NCI-H1436 (cell line): Measurements from ENCODE around the gene BAHCC1.

Experiments used
- DNase-seq: peaks from one replicate; lab custom pipeline; 2025; lab: John Stamatoyannopoulos, UW

Gene BAHCC1

DNA sequence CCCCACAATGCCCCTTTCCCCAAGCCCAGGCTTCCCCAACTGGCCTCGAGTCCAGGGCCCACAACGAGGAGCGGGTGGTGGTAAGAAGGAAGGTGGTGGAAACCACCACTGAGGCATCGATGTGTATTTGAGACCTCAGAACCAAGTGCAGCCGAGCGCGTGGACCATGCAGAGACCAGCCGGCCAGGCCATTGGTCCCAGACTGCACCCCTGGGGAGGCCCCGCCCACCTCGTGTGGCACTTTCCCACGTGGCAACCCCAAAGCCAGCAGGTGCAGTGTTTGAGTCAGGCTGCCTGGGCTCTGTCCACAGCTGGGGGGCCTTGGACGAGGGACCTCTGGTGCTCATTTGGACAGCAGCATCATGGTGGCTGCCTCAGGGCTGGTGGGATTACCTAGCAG lies 28.1 kb upstream of the BAHCC1 start:
- no peak for DNase-seq

DNA sequence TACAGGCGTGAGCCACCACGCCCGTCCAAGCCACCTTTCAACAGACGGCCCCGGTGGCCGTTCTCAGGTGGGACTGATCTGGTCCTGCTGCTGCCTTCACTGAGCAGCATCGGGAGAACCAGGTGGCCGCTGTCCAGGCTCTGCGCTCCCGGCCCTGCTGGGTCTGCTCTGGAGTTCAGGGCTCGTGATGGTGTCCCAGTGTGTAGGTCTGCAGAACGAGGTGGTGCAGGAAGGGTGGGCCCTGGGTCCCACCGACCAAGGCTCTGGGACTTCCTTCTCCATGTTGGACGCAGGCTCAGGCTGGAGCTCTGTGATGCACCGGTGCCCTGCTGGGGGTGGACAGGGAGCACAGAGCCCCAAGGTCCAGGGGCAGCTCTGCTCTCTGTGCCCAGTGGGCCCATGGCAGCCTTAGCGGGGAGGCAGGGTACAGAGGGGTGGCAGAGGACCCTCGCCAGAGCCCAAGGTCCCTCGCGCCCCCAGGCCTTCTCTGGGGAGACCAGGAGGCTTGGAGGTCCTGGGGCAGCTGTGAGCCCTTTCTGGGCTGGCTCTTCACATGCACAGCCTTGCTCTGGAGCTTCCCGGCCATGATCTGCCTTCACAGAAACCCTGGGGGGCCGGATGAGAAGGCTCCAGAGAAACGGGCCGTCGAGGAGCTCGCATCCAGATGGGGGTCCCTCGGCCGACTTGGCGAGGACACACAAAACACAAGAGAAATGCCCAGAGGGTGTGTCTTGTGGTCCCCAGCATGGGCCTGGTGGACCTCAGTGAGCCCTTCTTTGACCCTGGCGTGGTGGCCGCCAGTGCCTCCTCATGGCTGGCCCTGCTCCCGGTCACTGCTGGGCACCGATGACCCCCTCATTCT lies 26.9 kb upstream of the BAHCC1 start:
- DNase-seq, result no peak

DNA sequence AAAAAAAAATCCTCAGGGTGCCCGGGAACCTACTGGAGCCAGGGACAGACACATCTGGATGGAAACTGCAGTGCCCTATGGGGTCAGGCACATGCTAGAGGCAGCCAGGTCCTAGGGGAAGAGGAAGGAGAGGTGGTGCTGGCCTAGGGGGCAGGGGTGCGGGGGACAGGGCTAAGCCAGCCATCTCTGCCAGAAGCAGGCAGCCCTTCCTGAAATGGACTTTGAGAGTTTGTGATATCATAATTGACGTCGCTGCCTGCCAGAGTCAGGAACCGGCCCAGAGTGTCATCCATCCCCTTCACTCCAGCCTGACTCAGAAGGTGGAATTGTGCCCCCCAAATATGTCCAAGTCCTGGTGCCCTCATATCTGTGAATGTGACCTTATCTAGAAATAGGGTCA lies 25.0 kb upstream of the BAHCC1 start:
- DNase-seq, result no peak

GRCh38 chr17:81371910-81372760 lies 23.1 kb upstream of the BAHCC1 start:
- DNase-seq, result no peak

DNA sequence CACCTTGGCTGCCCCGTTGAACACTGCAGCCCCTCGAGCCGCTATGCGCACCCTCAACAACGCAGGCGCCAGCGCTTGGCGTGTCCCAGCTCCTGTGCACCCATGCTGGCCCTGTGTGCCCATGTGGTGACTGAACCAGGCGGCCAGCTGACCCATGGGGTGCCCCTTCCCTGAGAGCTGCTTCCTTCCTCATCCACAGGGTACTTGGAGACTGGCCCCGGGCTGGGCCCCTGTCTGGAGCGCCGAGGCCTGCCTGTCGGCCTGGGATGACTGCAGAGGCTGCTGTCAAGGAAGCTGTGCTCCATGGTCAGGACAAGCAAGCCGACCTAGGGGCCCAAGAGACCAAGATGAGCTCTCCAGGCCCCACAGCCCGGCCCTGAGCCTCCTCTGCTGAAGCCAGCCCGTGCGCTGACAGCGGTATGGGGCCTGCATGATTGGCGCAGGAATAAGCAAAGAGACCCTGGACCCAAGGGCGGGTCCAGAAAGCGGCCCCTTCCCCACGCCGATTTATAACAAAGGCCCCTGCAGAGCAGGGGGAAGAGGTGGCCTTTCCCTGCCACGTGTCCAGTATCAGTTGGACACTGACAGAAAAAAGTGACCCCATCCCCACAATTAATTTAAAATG lies 21.6 kb upstream of the BAHCC1 start:
- DNase-seq, result no peak

GRCh38 chr17:81374890-81375289 lies 20.4 kb upstream of the BAHCC1 start:
- no peak for DNase-seq

GRCh38 chr17:81376946-81377714 lies 18.1 kb upstream of the BAHCC1 start:
- DNase-seq, result no peak

DNA sequence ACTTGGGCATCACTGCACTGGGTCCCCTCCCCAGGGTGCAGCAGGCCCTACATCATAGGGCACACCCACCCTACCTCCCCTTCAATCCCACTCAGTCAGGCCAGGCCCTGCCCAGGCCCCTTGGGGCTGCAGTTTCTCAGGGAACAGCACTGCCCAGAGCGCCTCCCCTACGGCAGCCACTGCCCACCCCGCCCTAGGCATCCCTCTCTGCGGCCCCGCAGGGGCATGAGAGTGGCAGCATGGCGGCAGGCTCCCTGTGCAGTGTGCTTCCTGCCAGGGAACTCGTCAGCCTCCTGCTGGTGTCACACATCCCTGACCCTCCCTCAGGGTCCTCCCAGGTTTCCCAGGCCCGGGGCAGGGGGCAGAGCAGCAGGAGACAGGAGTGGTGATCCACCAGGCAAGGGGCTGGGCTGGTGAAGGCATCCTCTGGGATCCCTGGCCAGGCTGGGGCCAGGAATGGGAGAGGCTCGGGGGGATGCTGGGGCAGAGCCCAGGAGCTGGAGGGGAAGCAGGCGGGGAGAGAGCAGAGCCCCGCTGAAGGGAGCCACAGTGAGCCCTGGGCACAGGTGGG lies 16.2 kb upstream of the BAHCC1 start:
- DNase-seq, result no peak

DNA sequence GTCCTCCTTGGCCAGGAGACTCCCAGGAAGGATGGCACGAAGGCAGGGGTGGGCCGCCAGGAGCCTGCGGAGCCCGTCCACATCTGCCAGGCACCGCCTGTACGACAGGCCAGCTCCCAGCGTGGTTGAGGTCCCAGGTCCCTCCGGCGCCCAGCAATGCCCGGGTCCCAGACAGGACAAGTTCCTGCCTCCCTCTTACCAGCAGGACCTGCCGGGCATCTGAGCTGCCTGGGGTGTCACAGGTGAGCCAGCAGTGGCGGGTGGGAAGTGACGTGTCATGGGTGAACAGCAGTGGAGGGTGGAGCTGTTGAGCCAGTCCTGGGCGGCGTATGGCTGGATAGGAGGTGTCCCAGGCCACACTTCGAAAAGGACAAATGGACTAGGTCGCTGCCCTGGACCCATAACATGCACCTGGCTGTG lies 15.7 kb upstream of the BAHCC1 start:
- no peak for DNase-seq

GRCh38 chr17:81380131-81380530 lies 15.1 kb upstream of the BAHCC1 start:
- DNase-seq, result no peak

GRCh38 chr17:81380666-81381518 lies 14.4 kb upstream of the BAHCC1 start:
- DNase-seq, result no peak

DNA sequence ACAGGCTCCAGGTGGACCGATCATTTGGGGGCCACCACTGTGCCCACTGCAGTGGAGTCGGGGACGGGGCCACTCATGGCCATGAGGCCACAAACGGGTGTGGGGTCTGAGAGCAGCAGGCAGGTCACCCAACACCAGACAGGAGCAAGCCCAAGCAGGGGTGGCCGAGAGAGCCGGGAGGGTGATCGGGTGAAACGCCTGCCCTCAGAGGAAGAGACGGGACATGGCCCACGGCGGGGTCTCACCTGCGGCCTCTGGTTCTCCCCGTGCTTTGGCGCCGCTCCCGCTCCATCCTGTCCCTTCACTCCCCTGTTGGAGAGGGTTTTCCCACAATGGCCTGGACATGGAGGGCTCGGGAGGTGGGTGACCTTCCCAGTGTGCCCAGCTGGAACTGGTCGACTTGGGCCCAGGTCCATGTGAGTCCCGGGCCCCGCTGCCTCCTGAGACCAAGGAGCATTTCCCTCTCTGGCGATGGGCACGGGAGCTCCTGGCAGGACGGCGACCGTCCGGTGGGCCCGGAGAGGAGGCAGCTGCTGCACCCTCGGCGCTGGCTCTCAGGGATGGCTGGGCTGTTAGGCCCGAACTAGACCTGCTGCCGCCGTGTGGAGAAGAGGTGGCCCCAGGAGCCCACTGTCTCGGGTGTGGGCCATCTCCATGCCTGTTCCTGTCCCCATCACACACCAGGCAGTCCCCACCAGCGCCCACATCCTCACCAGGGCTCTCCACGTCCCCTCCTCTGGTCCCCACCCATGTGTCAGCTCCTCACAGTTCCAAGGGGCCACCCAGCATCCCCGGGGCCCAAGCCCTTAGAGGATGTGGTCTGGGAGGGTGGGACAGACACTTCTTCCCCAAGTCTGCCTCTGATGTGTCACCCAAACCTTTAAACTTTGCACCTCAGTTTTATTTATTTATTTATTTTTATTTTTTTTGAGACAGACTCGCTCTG lies 13.4 kb upstream of the BAHCC1 start:
- no peak for DNase-seq

DNA sequence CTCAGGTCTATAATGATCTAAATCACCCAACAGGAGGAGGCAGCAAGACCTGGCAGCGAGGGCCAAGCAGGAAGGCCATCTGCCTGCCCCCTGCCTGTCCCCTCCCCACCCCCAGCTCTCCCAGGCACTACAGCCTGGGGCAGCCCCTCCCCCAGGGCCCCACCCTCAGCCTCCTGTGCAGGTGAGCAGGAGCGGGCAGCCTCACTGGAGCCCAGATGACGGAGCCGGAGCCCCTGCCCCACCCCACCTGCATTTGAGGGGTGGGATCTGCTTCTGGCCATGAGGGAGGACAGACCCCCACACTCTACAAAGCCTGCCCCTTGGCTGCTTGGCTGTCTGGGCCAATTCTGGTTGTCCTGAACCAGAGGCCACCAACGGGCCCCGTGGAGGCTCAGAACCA lies 12.4 kb upstream of the BAHCC1 start:
- no peak for DNase-seq

- DNase-seq, result no peak
Measured at GRCh38 chr17:81383504-81384421, 11.5 kb upstream of the BAHCC1 start.

DNA sequence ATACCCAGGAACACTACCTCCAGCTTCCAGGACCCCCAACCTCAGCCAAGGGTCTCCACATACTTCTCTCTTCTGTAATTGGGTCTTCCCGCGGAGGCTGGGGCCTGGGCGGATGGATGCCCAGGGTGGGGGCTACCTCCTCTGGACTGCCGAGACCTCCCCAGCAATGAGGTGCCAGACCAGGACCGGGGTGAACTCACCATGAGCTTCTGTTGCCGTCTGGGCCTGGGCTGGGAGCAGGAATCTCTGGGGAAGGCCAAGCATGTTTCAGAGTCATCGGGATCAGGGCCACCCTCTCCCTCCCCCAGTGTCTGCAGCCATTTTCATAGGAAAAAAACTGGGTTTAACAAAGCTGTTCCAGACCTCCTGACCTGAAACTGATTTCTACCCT lies 10.3 kb upstream of the BAHCC1 start:
- no peak for DNase-seq

DNA sequence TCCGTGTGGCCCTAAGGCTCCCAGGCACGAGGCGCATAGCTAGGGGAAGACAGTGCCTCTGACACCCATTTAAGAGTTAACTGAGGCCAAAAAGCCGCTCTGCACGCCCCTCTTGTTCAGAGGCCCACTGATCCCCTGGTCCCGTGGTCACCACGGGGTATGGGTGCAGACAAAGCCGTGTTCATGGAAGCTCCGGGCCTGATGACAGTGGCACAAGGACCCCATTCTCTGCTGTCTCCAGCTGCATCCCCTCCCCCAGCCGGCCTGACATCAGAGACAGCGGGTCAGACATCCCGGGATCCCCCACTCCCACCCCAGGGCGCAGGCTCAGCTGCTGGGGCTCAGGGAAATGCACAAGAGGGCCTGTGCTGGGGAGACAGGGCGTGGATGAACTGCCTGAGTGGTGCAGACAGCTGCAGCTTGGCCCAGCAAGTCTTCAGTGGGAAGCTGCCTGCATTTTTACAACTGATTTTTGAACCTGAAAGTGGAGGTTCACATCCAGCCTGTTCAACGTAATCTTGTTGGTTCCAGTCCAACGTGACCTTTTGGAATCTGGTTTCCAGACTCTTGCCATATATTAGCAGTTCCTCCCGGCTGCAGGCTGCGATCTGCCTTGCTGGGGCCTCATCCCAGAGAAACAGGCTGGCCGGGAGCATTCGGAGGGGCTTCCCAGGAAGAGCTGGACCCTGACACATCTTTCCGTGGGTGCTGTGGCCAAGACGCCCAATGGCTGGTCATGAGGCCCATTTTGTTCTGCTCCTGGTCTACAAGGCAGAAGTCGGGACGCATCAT lies 9.7 kb upstream of the BAHCC1 start:
- no peak for DNase-seq

- no peak for DNase-seq
Measured at GRCh38 chr17:81386141-81386645, 9.1 kb upstream of the BAHCC1 start.
